ENCODE measurements around the gene LRRC53. TPM values are rescaled to one million over a fixed set of nuclear protein-coding genes. Genes with fewer than 3 reads are reported as not detected.

Gene LRRC53
- total and polyA plus RNA-seq, 2 donors (not counting 1 experiment from before 2014, with no cell fraction given), result not detected

DNA sequence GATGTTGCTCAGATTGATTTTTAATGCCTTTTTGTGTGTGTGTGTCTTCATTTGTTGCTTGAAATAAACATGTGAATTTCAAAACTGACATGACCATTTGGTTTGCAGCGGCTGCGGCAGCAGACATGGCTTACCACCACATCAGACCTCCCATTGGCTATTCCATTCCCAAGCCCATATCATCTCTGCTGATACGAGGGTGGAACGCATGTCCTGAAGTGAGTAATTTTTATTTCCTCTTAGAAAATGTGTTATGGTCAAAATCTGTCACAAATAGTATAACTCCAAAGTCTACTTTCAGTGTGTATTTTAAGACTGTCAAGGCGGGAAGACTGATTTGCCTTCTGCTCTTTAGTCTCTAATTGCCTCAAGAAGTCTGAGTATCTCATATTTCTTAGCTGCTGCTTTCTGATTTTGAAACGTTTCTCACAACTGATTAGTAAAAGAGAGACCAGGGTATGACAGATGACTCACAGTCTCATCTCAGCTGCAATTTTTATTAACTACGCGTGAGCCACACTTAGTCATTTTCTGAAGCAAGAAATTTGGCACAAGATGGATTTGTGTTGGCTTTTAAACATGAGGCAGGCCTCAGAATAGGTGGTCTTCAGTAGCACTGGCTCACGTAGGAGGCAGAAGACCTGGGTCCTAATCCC, 49.0 kb downstream of the LRRC53 start:
- Mint-ChIP-seq H3K9me3 (ENCODE audit: insufficient read depth) (no peaks in the 10 kb centered on the region), H3K27ac (no peak overlapping the region), H3K4me1 (no peaks in the 10 kb centered on the region), H3K27me3 (no peaks in the 10 kb centered on the region), H3K4me3 (no peak overlapping the region)
- 93% methylated on average over 3 of the region's 9 CpGs for WGBS (ENCODE audit: insufficient coverage)
- Histone ChIP-seq H3K9me3 (ENCODE audit: control extremely low read depth in 1 of 3, control insufficient read depth in 2 of 3, insufficient read depth in 1 of 3, low read length in 2 of 3) (peaks cover 0 to 6% (median 0%) of the 10 kb centered on the region in 3 donors), H3K79me2 (ENCODE audit: control insufficient read depth, insufficient read depth, low read length) (no peaks in the 10 kb centered on the region), H3K4me3 (ENCODE audit: control extremely low read depth in 1 of 5, extremely low read depth in 1 of 5, insufficient read depth in 1 of 5, low read depth in 2 of 5, low read length in 4 of 5) (no peak overlapping the region), H2AFZ (ENCODE audit: insufficient read depth, low read depth, low read length, poor library complexity, severe bottlenecking) (no peak overlapping the region), H3K36me3 (replicated peaks in 1 of 2; ENCODE audit: control extremely low read depth in 1 of 2, control insufficient read depth in 1 of 2, extremely low read depth in 1 of 2, insufficient read depth in 2 of 2, low read length in 1 of 2) (no peaks in the 10 kb centered on the region), H3K9ac (ENCODE audit: low read length) (no peak overlapping the region), H3K27ac (ENCODE audit: low read length in 2 of 2) (no peak overlapping the region), H3K4me2 (replicated peaks; ENCODE audit: low read depth, low read length, poor library complexity, severe bottlenecking) (no peak overlapping the region), H3K4me1 (ENCODE audit: control insufficient read depth in 2 of 2, insufficient read depth in 2 of 2, low read length in 2 of 2) (no peaks in the 10 kb centered on the region), H3K27me3 (replicated peaks in 1 of 4; ENCODE audit: control extremely low read depth in 1 of 4, control insufficient read depth in 3 of 4, insufficient read depth in 4 of 4, low read length in 3 of 4) (no peaks in the 10 kb centered on the region), H4K20me1 (ENCODE audit: control insufficient read depth, insufficient read depth, low read length, poor library complexity, severe bottlenecking) (no peaks in the 10 kb centered on the region)
- no peak for DNase-seq
- no peak for TF ChIP-seq EZH2 (IDR thresholded peaks at IDR 0.05; ENCODE audit: borderline replicate concordance, insufficient read depth, low read depth, low read length, poor library complexity, severe bottlenecking)
- TF ChIP-seq, protein P1, sequence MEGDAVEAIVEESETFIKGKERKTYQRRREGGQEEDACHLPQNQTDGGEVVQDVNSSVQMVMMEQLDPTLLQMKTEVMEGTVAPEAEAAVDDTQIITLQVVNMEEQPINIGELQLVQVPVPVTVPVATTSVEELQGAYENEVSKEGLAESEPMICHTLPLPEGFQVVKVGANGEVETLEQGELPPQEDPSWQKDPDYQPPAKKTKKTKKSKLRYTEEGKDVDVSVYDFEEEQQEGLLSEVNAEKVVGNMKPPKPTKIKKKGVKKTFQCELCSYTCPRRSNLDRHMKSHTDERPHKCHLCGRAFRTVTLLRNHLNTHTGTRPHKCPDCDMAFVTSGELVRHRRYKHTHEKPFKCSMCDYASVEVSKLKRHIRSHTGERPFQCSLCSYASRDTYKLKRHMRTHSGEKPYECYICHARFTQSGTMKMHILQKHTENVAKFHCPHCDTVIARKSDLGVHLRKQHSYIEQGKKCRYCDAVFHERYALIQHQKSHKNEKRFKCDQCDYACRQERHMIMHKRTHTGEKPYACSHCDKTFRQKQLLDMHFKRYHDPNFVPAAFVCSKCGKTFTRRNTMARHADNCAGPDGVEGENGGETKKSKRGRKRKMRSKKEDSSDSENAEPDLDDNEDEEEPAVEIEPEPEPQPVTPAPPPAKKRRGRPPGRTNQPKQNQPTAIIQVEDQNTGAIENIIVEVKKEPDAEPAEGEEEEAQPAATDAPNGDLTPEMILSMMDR (IDR thresholded peaks at IDR 0.05), result no peak
- intact Hi-C loops (cut with micrococcal nuclease), result no loop called here
- POLR2A ChIA-PET, result no interaction called here
- ATAC-seq (ENCODE audit: low read depth), result no peak
- CTCF ChIA-PET, result no interaction called here

DNA sequence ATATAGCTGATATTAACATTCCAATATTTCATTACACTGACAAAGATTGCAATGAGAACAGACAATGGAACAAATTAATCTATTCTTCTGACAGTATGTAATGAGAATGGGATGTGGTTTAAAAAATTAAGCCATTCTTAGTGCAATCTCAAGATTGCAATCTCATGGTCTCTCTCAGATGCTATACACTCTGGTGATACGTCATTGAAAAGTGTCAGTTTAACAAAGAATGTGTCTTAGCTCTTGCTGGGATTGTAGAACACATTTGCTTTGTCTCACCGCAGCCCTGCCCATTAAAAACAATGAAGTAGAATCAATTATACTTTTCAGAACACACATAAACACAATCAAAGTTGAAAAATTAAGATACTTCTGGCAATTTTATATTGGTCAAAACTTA, 55.2 kb downstream of the LRRC53 start:
- WGBS (ENCODE audit: insufficient coverage), result no CpG with 5 or more reads among the region's 2 CpGs
- Mint-ChIP-seq H3K9me3 (ENCODE audit: insufficient read depth) (no peaks in the 10 kb centered on the region), H3K4me1 (no peaks in the 10 kb centered on the region), H3K4me3 (no peak overlapping the region), H3K27me3 (no peaks in the 10 kb centered on the region), H3K27ac (no peak overlapping the region)
- no peak for TF ChIP-seq EZH2 (IDR thresholded peaks at IDR 0.05; ENCODE audit: borderline replicate concordance, insufficient read depth, low read depth, low read length, poor library complexity, severe bottlenecking)
- TF ChIP-seq, protein P1 (IDR thresholded peaks at IDR 0.05), result no peak
- intact Hi-C loops (cut with micrococcal nuclease), result no loop called here
- Histone ChIP-seq H3K79me2 (ENCODE audit: control insufficient read depth, insufficient read depth, low read length) (no peaks in the 10 kb centered on the region), H3K4me3 (ENCODE audit: control extremely low read depth in 1 of 5, extremely low read depth in 1 of 5, insufficient read depth in 1 of 5, low read depth in 2 of 5, low read length in 4 of 5) (no peak overlapping the region), H3K36me3 (replicated peaks in 1 of 2; ENCODE audit: control extremely low read depth in 1 of 2, control insufficient read depth in 1 of 2, extremely low read depth in 1 of 2, insufficient read depth in 2 of 2, low read length in 1 of 2) (no peaks in the 10 kb centered on the region), H2AFZ (ENCODE audit: insufficient read depth, low read depth, low read length, poor library complexity, severe bottlenecking) (no peak overlapping the region), H4K20me1 (ENCODE audit: control insufficient read depth, insufficient read depth, low read length, poor library complexity, severe bottlenecking) (no peaks in the 10 kb centered on the region), H3K9ac (ENCODE audit: low read length) (no peak overlapping the region), H3K27me3 (replicated peaks in 1 of 4; ENCODE audit: control extremely low read depth in 1 of 4, control insufficient read depth in 3 of 4, insufficient read depth in 4 of 4, low read length in 3 of 4) (no peaks in the 10 kb centered on the region), H3K4me2 (replicated peaks; ENCODE audit: low read depth, low read length, poor library complexity, severe bottlenecking) (no peak overlapping the region), H3K27ac (ENCODE audit: low read length in 2 of 2) (no peak overlapping the region), H3K4me1 (ENCODE audit: control insufficient read depth in 2 of 2, insufficient read depth in 2 of 2, low read length in 2 of 2) (no peaks in the 10 kb centered on the region), H3K9me3 (ENCODE audit: control extremely low read depth in 1 of 3, control insufficient read depth in 2 of 3, insufficient read depth in 1 of 3, low read length in 2 of 3) (no peaks in the 10 kb centered on the region)
- ChIA-PET CTCF (no interaction called here), POLR2A (no interaction called here)
- DNase-seq, result no peak
- ATAC-seq (ENCODE audit: low read depth), result no peak
